ENCODE data around the gene COPS3.

- TF ChIP-seq CTCF (IDR thresholded peaks at IDR 0.05), result no peak
- no peak for TF ChIP-seq EP300 (IDR thresholded peaks at IDR 0.05)
These were observed 19.9 kb upstream of the COPS3 start for GRCh38 chr17:17300624-17301568.

All from ovary (tissue), 3 donors.